Upper lobe of right lung (tissue), 1 donor: ENCODE results near the gene AHI1. TPM values are rescaled to one million over a fixed set of nuclear protein-coding genes. Genes with fewer than 3 reads are reported as not detected.

Experiments
- ATAC-seq: fragments of 200-7000 bp; cut with Tn5 transposase; one replicate; pipeline ENCODE4 v1.9.1; 2020; ENCODE audit warnings: mild to moderate bottlenecking, moderate library complexity
- DNase-seq: peaks from one replicate; pipeline ENCODE4 v3.0.0-alpha.2; 2020
- H3K27ac ChIP-seq: fragments of 200-600 bp; one replicate; pipeline ENCODE4 v1.8.0; 2022
- H3K27me3 ChIP-seq: fragments of 200-600 bp; one replicate; pipeline ENCODE4 v1.8.0; 2022; ENCODE audit warnings: mild to moderate bottlenecking
- H3K36me3 ChIP-seq: fragments of 200-600 bp; one replicate; pipeline ENCODE4 v1.8.0; 2022
- H3K4me1 ChIP-seq: fragments of 200-600 bp; one replicate; pipeline ENCODE4 v1.8.0; 2022
- H3K4me3 ChIP-seq: fragments of 200-600 bp; one replicate; pipeline ENCODE4 v1.8.0; 2022; ENCODE audit warnings: mild to moderate bottlenecking
- H3K9me3 ChIP-seq: fragments of 200-600 bp; one replicate; pipeline ENCODE4 v1.8.0; 2022
- CTCF ChIP-seq: fragments of 200-600 bp; IDR thresholded peaks from one replicate; pipeline ENCODE4 v1.8.0; 2022; ENCODE audit warnings: antibody characterized with exemption
- intact Hi-C: fragments of 100-400 bp; cut with DNase I; formaldehyde crosslinking; loops from one replicate; pipeline ENCODE4 v1.11.0; 2022
- total RNA-seq: library from RNA; stranded (reverse); fragmentation: NEBNext Ultra II Directional; extraction: Animal tissue kit (Norgen Biotek cat#: 25700); gene quantifications from one replicate; pipeline ENCODE4 v1.2.1, GENCODE V29; 2021
- donor health status: DM: no; HTN: yes; CAD: no; lungs with severe emphysema.

The AHI1 gene
- total RNA-seq, 1 donor from 2014 or later: 33.4 TPM

- H3K27me3 ChIP-seq: no peaks in the 10 kb centered on the region
- no peaks in the 10 kb centered on the region for H3K9me3 ChIP-seq
- TF ChIP-seq CTCF: no peak
- no peak overlapping the region for H3K4me3 ChIP-seq
- DNase-seq (no peak), ATAC-seq (no peak)
- H3K36me3 ChIP-seq: no peaks in the 10 kb centered on the region
- intact Hi-C loops: no loop called here
- H3K4me1 ChIP-seq: no peaks in the 10 kb centered on the region
- no peak overlapping the region for H3K27ac ChIP-seq
Observed at GRCh38 chr6:135298455-135298854, 199.1 kb downstream of the AHI1 start.

GRCh38 chr6:135296715-135297114, 200.8 kb downstream of the AHI1 start:
- Histone ChIP-seq H3K27ac (no peak overlapping the region), H3K9me3 (no peaks in the 10 kb centered on the region), H3K4me1 (no peaks in the 10 kb centered on the region), H3K36me3 (no peaks in the 10 kb centered on the region), H3K4me3 (no peak overlapping the region), H3K27me3 (no peaks in the 10 kb centered on the region)
- intact Hi-C loops: no loop called here
- no peak for TF ChIP-seq CTCF
- DNase-seq: no peak
- ATAC-seq: no peak

- ATAC-seq: no peak
- peaks cover 6% of the 10 kb centered on the region for H3K36me3 ChIP-seq
Observed at GRCh38 chr6:135295085-135295484, 202.5 kb downstream of the AHI1 start.

GRCh38 chr6:135291288-135292076, 206.1 kb downstream of the AHI1 start:
- intact Hi-C loops: no loop called here
- Histone ChIP-seq H3K27me3 (no peaks in the 10 kb centered on the region), H3K36me3 (peaks cover 6% of the 10 kb centered on the region), H3K4me3 (no peak overlapping the region), H3K9me3 (no peaks in the 10 kb centered on the region), H3K4me1 (no peaks in the 10 kb centered on the region), H3K27ac (no peak overlapping the region)
- no peak for TF ChIP-seq CTCF
- no peak for ATAC-seq
- no peak for DNase-seq

More at GRCh38 chr6:135295085-135295484, 202.5 kb downstream of the AHI1 start:
- no peaks in the 10 kb centered on the region for H3K9me3 ChIP-seq
- H3K27me3 ChIP-seq: no peaks in the 10 kb centered on the region
- no peaks in the 10 kb centered on the region for H3K4me1 ChIP-seq
- no peak overlapping the region for H3K27ac ChIP-seq
- no peak for DNase-seq
- intact Hi-C loops: no loop called here
- TF ChIP-seq CTCF: no peak
- H3K4me3 ChIP-seq: no peak overlapping the region

- Histone ChIP-seq H3K27me3 (no peaks in the 10 kb centered on the region), H3K4me1 (no peaks in the 10 kb centered on the region), H3K27ac (no peak overlapping the region), H3K4me3 (no peak overlapping the region), H3K9me3 (no peaks in the 10 kb centered on the region), H3K36me3 (peaks cover 6% of the 10 kb centered on the region)
- ATAC-seq: no peak
- TF ChIP-seq CTCF: no peak
- no peak for DNase-seq
- intact Hi-C loops: no loop called here
Observed at GRCh38 chr6:135289816-135290215, 207.7 kb downstream of the AHI1 start.
